Suprapubic skin (tissue), 4 donors: ENCODE measurements around the gene ACTMAP.
"Not testable (repeated sequence)": the region's sequence is repeated elsewhere in the genome, so short reads cannot be mapped to it uniquely, and the experiment has no call there.

Source experiments
- EP300 ChIP-seq: sonication (generic); formaldehyde crosslinking; IDR thresholded peaks from one replicate; pipeline ENCODE4 v1.6.1; 2017; ENCODE audit warnings: antibody characterized with exemption
- POLR2A ChIP-seq, 2 donors: fragments of 450-650 bp; IDR thresholded peaks; one replicate each; pipeline ENCODE4 v1.6.1; 2017; ENCODE audit warnings: antibody characterized with exemption in 2 of 2, mild to moderate bottlenecking in 2 of 2, moderate library complexity in 2 of 2
- POLR2AphosphoS5 ChIP-seq, 3 donors: sonication (generic); formaldehyde crosslinking; IDR thresholded peaks; one replicate each; pipeline ENCODE4 v1.6.1; 2017; ENCODE audit warnings: antibody characterized with exemption in 3 of 3
- TF ChIP-seq, protein P1 (sequence below), 2 donors: fragments of 200-600 bp in 1 of 2; fragments of 450-650 bp in 1 of 2; sonication (generic) in 1 of 2; IDR thresholded peaks; one replicate each; pipeline ENCODE4 v1.5.1; 2016 to 2019; ENCODE audit warnings: antibody characterized with exemption in 2 of 2, mild to moderate bottlenecking in 1 of 2, moderate library complexity in 1 of 2

DNA sequence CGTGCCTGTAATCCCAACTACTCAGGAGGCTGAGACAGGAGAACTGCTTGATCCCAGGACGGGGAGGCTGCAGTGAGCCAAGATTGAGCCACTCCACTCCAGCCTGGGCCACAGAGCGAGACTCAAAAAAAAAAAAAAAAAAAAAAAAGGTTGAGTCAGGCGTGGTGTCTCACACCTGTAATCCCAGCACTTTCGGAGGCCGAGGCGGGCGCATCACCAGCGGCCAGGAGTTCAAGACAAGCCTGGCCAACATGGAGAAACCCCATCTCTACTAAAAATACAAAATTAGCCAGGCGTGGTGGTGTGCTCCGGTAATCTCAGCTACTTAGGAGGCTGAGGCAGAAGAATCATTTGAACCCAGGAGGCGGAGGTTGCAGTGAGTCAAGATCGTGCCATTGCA lies 16.1 kb upstream of the ACTMAP start:
- TF ChIP-seq, protein P1, sequence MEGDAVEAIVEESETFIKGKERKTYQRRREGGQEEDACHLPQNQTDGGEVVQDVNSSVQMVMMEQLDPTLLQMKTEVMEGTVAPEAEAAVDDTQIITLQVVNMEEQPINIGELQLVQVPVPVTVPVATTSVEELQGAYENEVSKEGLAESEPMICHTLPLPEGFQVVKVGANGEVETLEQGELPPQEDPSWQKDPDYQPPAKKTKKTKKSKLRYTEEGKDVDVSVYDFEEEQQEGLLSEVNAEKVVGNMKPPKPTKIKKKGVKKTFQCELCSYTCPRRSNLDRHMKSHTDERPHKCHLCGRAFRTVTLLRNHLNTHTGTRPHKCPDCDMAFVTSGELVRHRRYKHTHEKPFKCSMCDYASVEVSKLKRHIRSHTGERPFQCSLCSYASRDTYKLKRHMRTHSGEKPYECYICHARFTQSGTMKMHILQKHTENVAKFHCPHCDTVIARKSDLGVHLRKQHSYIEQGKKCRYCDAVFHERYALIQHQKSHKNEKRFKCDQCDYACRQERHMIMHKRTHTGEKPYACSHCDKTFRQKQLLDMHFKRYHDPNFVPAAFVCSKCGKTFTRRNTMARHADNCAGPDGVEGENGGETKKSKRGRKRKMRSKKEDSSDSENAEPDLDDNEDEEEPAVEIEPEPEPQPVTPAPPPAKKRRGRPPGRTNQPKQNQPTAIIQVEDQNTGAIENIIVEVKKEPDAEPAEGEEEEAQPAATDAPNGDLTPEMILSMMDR (IDR thresholded peaks at IDR 0.05) = not testable (repeated sequence)
- TF ChIP-seq EP300; POLR2A (IDR thresholded peaks at IDR 0.05); POLR2AphosphoS5 (IDR thresholded peaks at IDR 0.05): not testable (repeated sequence)
